ENCODE data around the gene SRBD1.

Gene SRBD1

DNA sequence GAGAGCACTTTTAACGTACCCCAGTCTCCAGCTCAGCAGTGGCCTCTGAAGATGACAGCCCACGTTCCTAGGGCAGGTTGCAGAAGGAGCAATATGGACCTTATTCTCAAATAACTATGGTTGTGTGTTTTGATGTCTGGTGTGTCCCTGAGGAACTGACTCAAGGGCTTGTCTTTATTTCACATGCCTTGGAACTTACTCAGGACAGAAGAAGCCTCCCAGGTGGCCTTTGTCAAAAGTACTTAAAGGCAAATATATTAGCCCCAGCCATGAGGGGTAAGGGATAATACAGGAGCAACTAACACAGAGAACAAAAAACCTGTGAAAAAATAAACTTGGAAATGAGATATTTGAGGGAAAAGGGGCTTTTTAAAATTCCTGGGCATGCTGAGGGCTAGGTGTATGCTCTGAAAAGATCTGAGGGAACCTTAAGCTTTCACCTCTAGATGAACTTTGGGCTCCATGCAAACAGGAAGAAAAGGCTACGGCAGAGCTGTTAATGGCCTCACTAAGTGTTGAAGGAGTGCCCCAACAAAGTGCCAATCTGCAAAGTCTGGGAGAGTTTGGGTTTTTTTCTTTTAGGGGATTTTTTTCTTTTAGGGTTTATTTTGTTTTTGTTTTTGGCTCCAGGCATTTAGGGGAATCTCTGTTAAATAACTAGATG lies 40.3 kb downstream of the SRBD1 start:
- DNase-seq (ENCODE audit: low read depth), result peak; percentile 16
- H3K4me3 ChIP-seq (ENCODE audit: low read depth, low read length), result no peak overlapping the region
- TF ChIP-seq, protein P1, sequence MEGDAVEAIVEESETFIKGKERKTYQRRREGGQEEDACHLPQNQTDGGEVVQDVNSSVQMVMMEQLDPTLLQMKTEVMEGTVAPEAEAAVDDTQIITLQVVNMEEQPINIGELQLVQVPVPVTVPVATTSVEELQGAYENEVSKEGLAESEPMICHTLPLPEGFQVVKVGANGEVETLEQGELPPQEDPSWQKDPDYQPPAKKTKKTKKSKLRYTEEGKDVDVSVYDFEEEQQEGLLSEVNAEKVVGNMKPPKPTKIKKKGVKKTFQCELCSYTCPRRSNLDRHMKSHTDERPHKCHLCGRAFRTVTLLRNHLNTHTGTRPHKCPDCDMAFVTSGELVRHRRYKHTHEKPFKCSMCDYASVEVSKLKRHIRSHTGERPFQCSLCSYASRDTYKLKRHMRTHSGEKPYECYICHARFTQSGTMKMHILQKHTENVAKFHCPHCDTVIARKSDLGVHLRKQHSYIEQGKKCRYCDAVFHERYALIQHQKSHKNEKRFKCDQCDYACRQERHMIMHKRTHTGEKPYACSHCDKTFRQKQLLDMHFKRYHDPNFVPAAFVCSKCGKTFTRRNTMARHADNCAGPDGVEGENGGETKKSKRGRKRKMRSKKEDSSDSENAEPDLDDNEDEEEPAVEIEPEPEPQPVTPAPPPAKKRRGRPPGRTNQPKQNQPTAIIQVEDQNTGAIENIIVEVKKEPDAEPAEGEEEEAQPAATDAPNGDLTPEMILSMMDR (conservative IDR thresholded peaks at IDR 0.05; ENCODE audit: low read depth, low read length), result no peak

DNA sequence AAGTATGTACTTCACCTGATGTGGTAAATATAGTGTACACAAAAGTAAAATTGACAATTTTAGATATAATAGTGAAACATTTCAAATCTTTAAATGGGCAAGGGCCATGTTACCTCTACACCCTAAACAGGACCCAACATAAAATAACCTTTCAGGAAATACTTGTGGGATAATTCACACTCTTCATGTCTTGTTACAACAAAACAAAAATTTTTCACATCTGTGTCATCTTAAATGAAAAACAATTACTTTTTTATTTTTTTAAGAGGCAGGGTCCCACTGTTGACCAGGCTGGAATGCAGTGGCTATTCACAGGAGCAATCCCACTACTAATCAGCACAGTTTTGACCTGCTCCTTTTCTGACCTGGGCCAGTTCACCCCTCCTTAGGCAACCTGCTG lies 42.1 kb downstream of the SRBD1 start:
- no peak overlapping the region for H3K4me3 ChIP-seq (ENCODE audit: low read depth, low read length)
- TF ChIP-seq, protein P1 (conservative IDR thresholded peaks at IDR 0.05; ENCODE audit: low read depth, low read length), result no peak
- no peak for DNase-seq (ENCODE audit: low read depth)

DNA sequence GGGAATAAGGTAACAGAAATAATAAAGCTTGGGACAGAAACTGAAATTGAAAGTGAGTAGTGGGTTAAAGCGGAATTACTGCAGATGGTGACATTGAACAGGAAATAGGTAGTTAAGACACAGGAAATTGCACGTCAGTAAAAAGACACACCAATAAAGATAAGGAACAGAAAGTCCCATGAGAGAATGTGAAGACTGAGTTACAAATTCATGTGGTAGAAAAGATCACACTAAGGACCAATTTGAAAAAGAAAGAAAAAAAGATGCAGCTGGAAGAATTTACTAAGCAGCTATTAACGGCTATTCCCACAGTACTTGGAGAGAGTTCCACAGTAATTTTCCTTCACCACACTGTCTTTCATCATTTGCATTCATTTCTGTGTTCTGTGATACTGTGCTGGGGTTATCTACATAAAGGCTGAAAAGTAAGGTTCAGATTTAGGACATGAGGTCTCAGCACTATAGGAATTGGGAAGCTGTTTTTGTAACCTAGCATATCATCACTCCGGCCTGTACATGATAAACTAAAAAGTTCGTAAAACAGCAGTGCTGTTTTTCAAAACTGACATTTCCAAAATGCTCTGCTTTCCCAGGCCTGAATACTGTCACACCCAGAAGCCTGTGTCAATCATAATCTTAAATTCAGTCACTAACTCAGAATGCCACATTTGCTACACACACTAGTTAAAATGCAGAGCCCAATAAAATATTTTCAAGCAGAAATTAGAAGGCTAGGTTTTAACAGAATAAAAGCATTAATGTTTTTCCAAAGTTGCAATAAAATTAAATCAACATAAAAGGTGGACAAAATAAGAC lies 42.9 kb downstream of the SRBD1 start:
- peak; percentile 78 for DNase-seq (ENCODE audit: low read depth)
- peak overlapping the region; percentile 15 for H3K4me3 ChIP-seq (ENCODE audit: low read depth, low read length)
- TF ChIP-seq, protein P1 (conservative IDR thresholded peaks at IDR 0.05; ENCODE audit: low read depth, low read length), result no peak

GRCh38 chr2:45567288-45567963 lies 43.6 kb downstream of the SRBD1 start:
- peak overlapping the region; percentile 15 for H3K4me3 ChIP-seq (ENCODE audit: low read depth, low read length)
- TF ChIP-seq, protein P1 (conservative IDR thresholded peaks at IDR 0.05; ENCODE audit: low read depth, low read length), result no peak
- no peak for DNase-seq (ENCODE audit: low read depth)

- TF ChIP-seq, protein P1 (conservative IDR thresholded peaks at IDR 0.05; ENCODE audit: low read depth, low read length), result no peak
- DNase-seq (ENCODE audit: low read depth), result no peak
- no peak overlapping the region for H3K4me3 ChIP-seq (ENCODE audit: low read depth, low read length)
Measured at GRCh38 chr2:45559436-45559835, 51.6 kb downstream of the SRBD1 start.

DNA sequence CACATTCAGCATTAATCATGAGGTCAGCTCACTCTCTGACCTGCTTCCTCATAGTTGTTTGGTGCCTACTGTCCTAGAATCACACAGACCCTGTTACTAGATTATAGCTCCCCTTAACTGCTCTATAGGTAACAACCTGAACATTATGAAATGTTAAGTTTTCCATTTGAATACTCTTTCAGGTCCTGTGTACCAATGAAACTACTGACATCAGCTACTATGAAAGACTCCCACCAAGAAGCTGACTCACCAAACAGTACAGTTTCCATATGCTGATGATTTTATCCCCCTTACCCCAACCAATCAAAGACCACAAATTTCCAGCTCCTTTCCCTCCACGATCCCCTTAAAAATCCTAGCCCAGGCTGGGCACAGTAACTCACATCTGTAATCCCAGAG lies 56.3 kb downstream of the SRBD1 start:
- TF ChIP-seq, protein P1 (conservative IDR thresholded peaks at IDR 0.05; ENCODE audit: low read depth, low read length), result no peak
- peak; percentile 50 for DNase-seq (ENCODE audit: low read depth)
- H3K4me3 ChIP-seq (ENCODE audit: low read depth, low read length), result no peak overlapping the region
